ENCODE results near the gene MYO10.

MYO10 gene

GRCh38 chr5:16668631-16669030 lies 267.5 kb downstream of the MYO10 start:
- H3K36me3 ChIP-seq (ENCODE audit: control insufficient read depth in 2 of 2, insufficient read depth in 2 of 2, low read length in 2 of 2), result peaks cover 0 to 11% of the 10 kb centered on the region in 2 donors
- no peak overlapping the region for H3K9ac ChIP-seq (ENCODE audit: low read length in 2 of 2)
- H3K4me3 ChIP-seq (ENCODE audit: low read length in 2 of 2), result no peak overlapping the region
- no peaks in the 10 kb centered on the region for H3K4me1 ChIP-seq (ENCODE audit: control insufficient read depth, insufficient read depth, low read length)
- H3K9me3 ChIP-seq (ENCODE audit: control insufficient read depth in 2 of 2, low read length in 2 of 2), result no peaks in the 10 kb centered on the region
- H3K27me3 ChIP-seq (ENCODE audit: control insufficient read depth in 1 of 2, insufficient read depth in 2 of 2, low read length in 2 of 2), result peaks cover 0 to 2% of the 10 kb centered on the region in 2 donors
- H3K27ac ChIP-seq (ENCODE audit: low read length), result no peak overlapping the region

GRCh38 chr5:16668194-16668593 lies 267.9 kb downstream of the MYO10 start:
- H3K36me3 ChIP-seq (ENCODE audit: control insufficient read depth in 2 of 2, insufficient read depth in 2 of 2, low read length in 2 of 2), result peaks cover 0 to 9% of the 10 kb centered on the region in 2 donors
- H3K4me1 ChIP-seq (ENCODE audit: control insufficient read depth, insufficient read depth, low read length), result no peaks in the 10 kb centered on the region

GRCh38 chr5:16666883-16667398 lies 269.1 kb downstream of the MYO10 start:
- Histone ChIP-seq H3K9ac (ENCODE audit: low read length in 2 of 2) (no peak overlapping the region), H3K4me1 (ENCODE audit: control insufficient read depth, insufficient read depth, low read length) (no peaks in the 10 kb centered on the region), H3K27me3 (ENCODE audit: control insufficient read depth in 1 of 2, insufficient read depth in 2 of 2, low read length in 2 of 2) (peaks cover 0 to 2% of the 10 kb centered on the region in 2 donors), H3K36me3 (ENCODE audit: control insufficient read depth in 2 of 2, insufficient read depth in 2 of 2, low read length in 2 of 2) (peaks cover 0 to 6% of the 10 kb centered on the region in 2 donors), H3K27ac (ENCODE audit: low read length) (no peak overlapping the region), H3K4me3 (ENCODE audit: low read length in 2 of 2) (no peak overlapping the region), H3K9me3 (ENCODE audit: control insufficient read depth in 2 of 2, low read length in 2 of 2) (no peaks in the 10 kb centered on the region)

More at GRCh38 chr5:16668194-16668593, 267.9 kb downstream of the MYO10 start:
- Histone ChIP-seq H3K27ac (ENCODE audit: low read length) (no peak overlapping the region), H3K9me3 (ENCODE audit: control insufficient read depth in 2 of 2, low read length in 2 of 2) (no peaks in the 10 kb centered on the region), H3K4me3 (ENCODE audit: low read length in 2 of 2) (no peak overlapping the region), H3K9ac (ENCODE audit: low read length in 2 of 2) (no peak overlapping the region), H3K27me3 (ENCODE audit: control insufficient read depth in 1 of 2, insufficient read depth in 2 of 2, low read length in 2 of 2) (peaks cover 0 to 2% of the 10 kb centered on the region in 2 donors)

- no peaks in the 10 kb centered on the region for H3K9me3 ChIP-seq (ENCODE audit: control insufficient read depth in 2 of 2, low read length in 2 of 2)
- no peak overlapping the region for H3K27ac ChIP-seq (ENCODE audit: low read length)
- H3K4me3 ChIP-seq (ENCODE audit: low read length in 2 of 2), result no peak overlapping the region
- H3K4me1 ChIP-seq (ENCODE audit: control insufficient read depth, insufficient read depth, low read length), result no peaks in the 10 kb centered on the region
- peaks cover 0 to 6% of the 10 kb centered on the region in 2 donors for H3K36me3 ChIP-seq (ENCODE audit: control insufficient read depth in 2 of 2, insufficient read depth in 2 of 2, low read length in 2 of 2)
- no peak overlapping the region for H3K9ac ChIP-seq (ENCODE audit: low read length in 2 of 2)
- H3K27me3 ChIP-seq (ENCODE audit: control insufficient read depth in 1 of 2, insufficient read depth in 2 of 2, low read length in 2 of 2), result peaks cover 0 to 2% of the 10 kb centered on the region in 2 donors
Observed at GRCh38 chr5:16666130-16666882, 269.8 kb downstream of the MYO10 start.

DNA sequence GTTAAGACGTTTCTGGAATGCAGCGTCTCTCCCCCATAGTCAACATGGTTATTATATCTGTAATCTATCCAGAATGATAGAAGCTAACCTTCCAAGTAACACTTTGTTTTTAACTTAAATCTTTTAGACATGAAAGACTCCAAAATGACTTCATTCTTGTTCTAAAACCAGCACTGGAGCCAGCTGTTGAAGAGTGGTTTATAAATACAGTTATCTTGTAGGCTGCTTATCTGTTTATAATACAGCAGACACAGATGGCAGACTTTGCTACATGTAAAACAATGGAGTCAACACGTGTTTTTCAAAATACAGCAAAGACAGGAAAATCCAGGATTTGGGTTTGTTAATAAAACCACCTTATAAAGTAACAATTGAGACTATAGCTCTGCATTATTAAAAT lies 270.5 kb downstream of the MYO10 start:
- Histone ChIP-seq H3K4me1 (ENCODE audit: control insufficient read depth, insufficient read depth, low read length) (no peaks in the 10 kb centered on the region), H3K27me3 (ENCODE audit: control insufficient read depth in 1 of 2, insufficient read depth in 2 of 2, low read length in 2 of 2) (peaks cover 0 to 2% of the 10 kb centered on the region in 2 donors), H3K4me3 (ENCODE audit: low read length in 2 of 2) (no peak overlapping the region), H3K36me3 (ENCODE audit: control insufficient read depth in 2 of 2, insufficient read depth in 2 of 2, low read length in 2 of 2) (peaks cover 0 to 6% of the 10 kb centered on the region in 2 donors), H3K9me3 (ENCODE audit: control insufficient read depth in 2 of 2, low read length in 2 of 2) (no peaks in the 10 kb centered on the region), H3K27ac (ENCODE audit: low read length) (no peak overlapping the region), H3K9ac (ENCODE audit: low read length in 2 of 2) (no peak overlapping the region)

DNA sequence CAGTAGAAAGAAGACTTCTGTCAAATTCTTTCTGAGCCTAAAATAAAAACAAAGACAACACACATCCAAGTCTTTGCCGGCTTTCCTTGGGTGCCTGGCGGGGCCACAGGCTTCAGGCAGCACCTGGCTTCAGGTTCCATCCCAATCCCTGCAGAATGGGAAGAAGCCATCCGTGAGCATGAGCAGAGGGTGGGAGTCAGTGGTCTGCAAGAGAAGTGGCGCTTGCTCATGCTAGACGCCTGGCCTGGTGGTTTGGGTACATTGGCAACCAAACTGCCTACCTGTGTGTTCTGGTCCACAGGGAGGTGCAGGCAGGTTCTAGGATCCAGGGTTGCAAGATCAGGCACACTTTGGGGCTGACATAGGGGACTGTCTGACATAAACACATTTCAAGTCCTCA lies 271.7 kb downstream of the MYO10 start:
- Histone ChIP-seq H3K36me3 (ENCODE audit: control insufficient read depth in 2 of 2, insufficient read depth in 2 of 2, low read length in 2 of 2) (peaks cover 0 to 6% of the 10 kb centered on the region in 2 donors), H3K9me3 (ENCODE audit: control insufficient read depth in 2 of 2, low read length in 2 of 2) (no peaks in the 10 kb centered on the region), H3K27me3 (ENCODE audit: control insufficient read depth in 1 of 2, insufficient read depth in 2 of 2, low read length in 2 of 2) (peaks cover 0 to 2% of the 10 kb centered on the region in 2 donors), H3K9ac (ENCODE audit: low read length in 2 of 2) (no peak overlapping the region), H3K27ac (ENCODE audit: low read length) (no peak overlapping the region), H3K4me1 (ENCODE audit: control insufficient read depth, insufficient read depth, low read length) (no peaks in the 10 kb centered on the region), H3K4me3 (ENCODE audit: low read length in 2 of 2) (no peak overlapping the region)

GRCh38 chr5:16663840-16664239 lies 272.2 kb downstream of the MYO10 start:
- Histone ChIP-seq H3K36me3 (ENCODE audit: control insufficient read depth in 2 of 2, insufficient read depth in 2 of 2, low read length in 2 of 2) (peaks cover 0 to 6% of the 10 kb centered on the region in 2 donors), H3K27ac (ENCODE audit: low read length) (no peak overlapping the region), H3K4me3 (ENCODE audit: low read length in 2 of 2) (no peak overlapping the region), H3K27me3 (ENCODE audit: control insufficient read depth in 1 of 2, insufficient read depth in 2 of 2, low read length in 2 of 2) (peaks cover 0 to 2% of the 10 kb centered on the region in 2 donors), H3K4me1 (ENCODE audit: control insufficient read depth, insufficient read depth, low read length) (no peaks in the 10 kb centered on the region), H3K9me3 (ENCODE audit: control insufficient read depth in 2 of 2, low read length in 2 of 2) (no peaks in the 10 kb centered on the region), H3K9ac (ENCODE audit: low read length in 2 of 2) (no peak overlapping the region)

DNA sequence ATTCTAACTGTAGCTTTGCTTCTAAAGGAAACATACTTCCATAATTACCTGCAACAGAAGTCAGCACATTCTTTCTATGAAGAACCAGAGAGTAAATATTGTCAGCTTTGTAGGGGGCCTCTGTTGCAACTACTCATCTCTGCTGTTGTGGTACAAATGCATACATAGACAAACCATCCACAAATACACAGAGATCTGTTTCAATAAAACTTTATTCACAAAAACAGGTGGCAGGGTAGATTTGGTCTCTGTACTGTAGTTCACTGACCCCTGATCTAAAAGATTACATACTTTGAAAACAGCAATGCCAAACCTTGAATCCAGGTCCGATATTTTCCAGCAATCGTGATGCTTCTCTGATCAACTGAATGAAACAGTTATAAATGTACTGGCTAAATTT lies 274.4 kb downstream of the MYO10 start:
- no peak overlapping the region for H3K27ac ChIP-seq (ENCODE audit: low read length)
- peaks cover 0 to 4% of the 10 kb centered on the region in 2 donors for H3K36me3 ChIP-seq (ENCODE audit: control insufficient read depth in 2 of 2, insufficient read depth in 2 of 2, low read length in 2 of 2)
- H3K27me3 ChIP-seq (ENCODE audit: control insufficient read depth in 1 of 2, insufficient read depth in 2 of 2, low read length in 2 of 2), result peaks cover 0 to 2% of the 10 kb centered on the region in 2 donors
- H3K4me1 ChIP-seq (ENCODE audit: control insufficient read depth, insufficient read depth, low read length), result no peaks in the 10 kb centered on the region
- no peak overlapping the region for H3K9ac ChIP-seq (ENCODE audit: low read length in 2 of 2)
- no peaks in the 10 kb centered on the region for H3K9me3 ChIP-seq (ENCODE audit: control insufficient read depth in 2 of 2, low read length in 2 of 2)
- H3K4me3 ChIP-seq (ENCODE audit: low read length in 2 of 2), result no peak overlapping the region

DNA sequence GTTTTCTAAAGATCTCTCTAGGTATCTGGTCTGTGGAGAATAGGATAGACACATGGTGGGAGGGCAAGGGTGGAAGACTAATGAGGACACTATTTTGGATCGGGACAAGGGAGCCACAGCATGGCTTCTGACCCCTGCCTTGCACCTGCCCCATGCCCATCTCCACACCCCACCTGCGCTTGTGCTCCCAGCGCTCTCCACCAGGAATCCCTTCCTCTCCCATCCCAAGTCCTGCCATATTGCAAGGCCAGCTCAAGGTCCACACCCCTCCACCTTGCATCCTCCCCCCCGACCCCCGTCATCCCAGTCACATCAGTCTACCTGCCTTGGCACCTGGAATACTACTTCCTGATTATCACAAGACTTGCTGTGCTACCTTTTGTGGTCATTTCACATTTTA lies 275.1 kb downstream of the MYO10 start:
- Histone ChIP-seq H3K27me3 (ENCODE audit: control insufficient read depth in 1 of 2, insufficient read depth in 2 of 2, low read length in 2 of 2) (peaks cover 0 to 2% of the 10 kb centered on the region in 2 donors), H3K27ac (ENCODE audit: low read length) (no peak overlapping the region), H3K4me3 (ENCODE audit: low read length in 2 of 2) (no peak overlapping the region), H3K9me3 (ENCODE audit: control insufficient read depth in 2 of 2, low read length in 2 of 2) (no peaks in the 10 kb centered on the region), H3K9ac (ENCODE audit: low read length in 2 of 2) (no peak overlapping the region), H3K4me1 (ENCODE audit: control insufficient read depth, insufficient read depth, low read length) (no peaks in the 10 kb centered on the region), H3K36me3 (ENCODE audit: control insufficient read depth in 2 of 2, insufficient read depth in 2 of 2, low read length in 2 of 2) (peaks cover 0 to 1% of the 10 kb centered on the region in 2 donors)

- no peaks in the 10 kb centered on the region for H3K36me3 ChIP-seq (ENCODE audit: control insufficient read depth in 2 of 2, insufficient read depth in 2 of 2, low read length in 2 of 2)
- H3K9ac ChIP-seq (ENCODE audit: low read length in 2 of 2), result no peak overlapping the region
- no peaks in the 10 kb centered on the region for H3K4me1 ChIP-seq (ENCODE audit: control insufficient read depth, insufficient read depth, low read length)
- H3K4me3 ChIP-seq (ENCODE audit: low read length in 2 of 2), result no peak overlapping the region
- H3K9me3 ChIP-seq (ENCODE audit: control insufficient read depth in 2 of 2, low read length in 2 of 2), result peaks cover 4% of the 10 kb centered on the region in 2 donors
- peaks cover 0 to 2% of the 10 kb centered on the region in 2 donors for H3K27me3 ChIP-seq (ENCODE audit: control insufficient read depth in 1 of 2, insufficient read depth in 2 of 2, low read length in 2 of 2)
- no peak overlapping the region for H3K27ac ChIP-seq (ENCODE audit: low read length)
Observed at GRCh38 chr5:16659536-16659935, 276.6 kb downstream of the MYO10 start.
